SK-N-SH (cell line): ENCODE measurements around the gene HRH1. TPM values are rescaled to one million over a fixed set of nuclear protein-coding genes. Genes with fewer than 3 reads are reported as not detected.

Experiments
- CTCF ChIA-PET: fragments of 300-600, 350-600 bp; formaldehyde crosslinking; extraction: SDS; loops from one replicate; lab custom pipeline; 2021; lab: Yijun Ruan, JAX
- POLR2A ChIA-PET: fragments of 350-600 bp; sonication (Branson Sonifier 250); formaldehyde crosslinking; extraction: SDS; loops from one replicate; lab custom pipeline; 2020; ENCODE audit warnings: antibody characterized with exemption, inconsistent platforms; lab: Yijun Ruan, JAX
- DNase-seq: peaks from one replicate; pipeline ENCODE4 v3.0.0; 2012
- H2AFZ ChIP-seq: fragments of 200-600 bp; sonication (generic); 2 replicates; pipeline ENCODE4 v1.8.1; 2016; ENCODE audit warnings: antibody characterized with exemption, mild to moderate bottlenecking, low read depth
- H3F3A ChIP-seq: fragments of 200-600 bp; sonication (generic); replicated peaks from 2 replicates; pipeline ENCODE3; 2016; ENCODE audit warnings: antibody characterized with exemption, mild to moderate bottlenecking; ENCODE audit not compliant: insufficient read depth
- H3K27ac ChIP-seq, 2 experiments: fragments of 200-500 bp in 1 of 2; fragments of 200-600 bp in 1 of 2; sonication (Bioruptor generic) in 1 of 2; sonication (generic), shearing (Covaris generic) in 1 of 2; 2 replicates each; pipeline versions ENCODE4 v1.5.1 to v1.6.1; 2014 to 2016; ENCODE audit warnings: low read depth in 2 of 2, inconsistent platforms in 1 of 2, low read length in 1 of 2, mild to moderate bottlenecking in 1 of 2, mixed read lengths in 1 of 2
- H3K27me3 ChIP-seq: fragments of 200-600 bp; sonication (generic), shearing (Covaris generic); 2 replicates; pipeline ENCODE4 v1.6.1; 2016; ENCODE audit warnings: mixed run types; ENCODE audit not compliant: insufficient read depth
- H3K36me3 ChIP-seq, 2 experiments: fragments of 200-500 bp in 1 of 2; fragments of 200-600 bp in 1 of 2; sonication (Bioruptor generic) in 1 of 2; sonication (generic) in 1 of 2; replicated peaks in 1 of 2; 2 replicates each; pipeline versions ENCODE3 to v1.5.1; 2014 to 2016; ENCODE audit warnings: low read length in 1 of 2, mild to moderate bottlenecking in 1 of 2; ENCODE audit not compliant: insufficient read depth in 2 of 2, control insufficient read depth in 1 of 2
- H3K4me1 ChIP-seq, 2 experiments: fragments of 200-500 bp in 1 of 2; fragments of 200-600 bp in 1 of 2; sonication (Bioruptor generic) in 1 of 2; sonication (generic), shearing (Covaris generic) in 1 of 2; 2 replicates each; pipeline versions ENCODE4 v1.5.1 to v1.6.1; 2014 to 2016; ENCODE audit warnings: low read depth in 1 of 2, low read length in 1 of 2, mixed run types in 1 of 2; ENCODE audit not compliant: insufficient read depth in 2 of 2, control insufficient read depth in 1 of 2
- H3K4me2 ChIP-seq: fragments of 200-600 bp; sonication (generic), shearing (Covaris generic); 2 replicates; pipeline ENCODE4 v1.6.1; 2017; ENCODE audit warnings: mixed run types
- H3K4me3 ChIP-seq, 2 experiments: fragments of 200-500 bp in 1 of 2; fragments of 200-600 bp in 1 of 2; sonication (Bioruptor generic) in 1 of 2; sonication (generic), shearing (Covaris generic) in 1 of 2; 2 replicates each; pipeline versions ENCODE4 v1.5.1 to v1.8.1; 2014 to 2016; ENCODE audit warnings: low read depth in 2 of 2, inconsistent platforms in 1 of 2, low read length in 1 of 2, mild to moderate bottlenecking in 1 of 2, mixed read lengths in 1 of 2, moderate library complexity in 1 of 2
- H3K79me2 ChIP-seq: fragments of 200-600 bp; sonication (generic); 2 replicates; pipeline ENCODE4 v1.8.1; 2017; ENCODE audit warnings: mild to moderate bottlenecking; ENCODE audit not compliant: insufficient read depth
- H3K9ac ChIP-seq: fragments of 200-600 bp; sonication (generic); 2 replicates; pipeline ENCODE4 v1.6.1; 2017; ENCODE audit warnings: mixed run types
- H3K9me2 ChIP-seq: fragments of 200-600 bp; sonication (generic); 2 replicates; pipeline ENCODE4 v1.6.1; 2017; ENCODE audit warnings: mixed run types
- H3K9me3 ChIP-seq: fragments of 200-600 bp; sonication (generic); 2 replicates; pipeline ENCODE4 v1.6.1; 2017; ENCODE audit warnings: mixed run types, mild to moderate bottlenecking, moderate library complexity
- H4K20me1 ChIP-seq: fragments of 200-600 bp; sonication (generic); 2 replicates; pipeline ENCODE4 v1.6.1; 2017; ENCODE audit warnings: mild to moderate bottlenecking, mixed run types; ENCODE audit not compliant: insufficient read depth
- EP300 ChIP-seq, 2 experiments: IDR thresholded peaks; 2 replicates each; pipeline versions ENCODE4 v1.4.0 to v1.6.1; 2012; ENCODE audit warnings: borderline replicate concordance in 1 of 2, low read depth in 1 of 2, low read length in 1 of 2
- EZH2phosphoT487 ChIP-seq: fragments of 200-600 bp; sonication (generic); IDR thresholded peaks from 2 replicates; pipeline ENCODE4 v1.6.1; 2017; ENCODE audit warnings: low read depth, mixed run types, mild to moderate bottlenecking, antibody characterized with exemption, moderate library complexity, borderline replicate concordance
- FOSL2 ChIP-seq: IDR thresholded peaks from 2 replicates; pipeline ENCODE4 v1.4.0; 2012; ENCODE audit warnings: low read depth, mild to moderate bottlenecking, moderate library complexity, borderline replicate concordance
- GABPA ChIP-seq: IDR thresholded peaks from 2 replicates; pipeline ENCODE4 v1.4.0; 2012; ENCODE audit warnings: low read depth, mild to moderate bottlenecking
- JUND ChIP-seq: IDR thresholded peaks from 2 replicates; pipeline ENCODE4 v1.4.0; 2012
- MXI1 ChIP-seq: IDR thresholded peaks from 2 replicates; pipeline ENCODE4 v1.6.1; 2012; ENCODE audit warnings: mild to moderate bottlenecking, low read depth, low read length, improper control_type of control experiment
- NRF1 ChIP-seq: IDR thresholded peaks from 2 replicates; pipeline ENCODE4 v1.6.1; 2012; ENCODE audit warnings: low read depth, mild to moderate bottlenecking, low read length
- POLR2AphosphoS5 ChIP-seq: IDR thresholded peaks from 2 replicates; pipeline ENCODE4 v1.6.1; 2012; ENCODE audit warnings: low read depth, low read length
- RAD21 ChIP-seq: IDR thresholded peaks from 2 replicates; pipeline ENCODE4 v1.6.1; 2012; ENCODE audit warnings: mild to moderate bottlenecking, low read length
- RXRA ChIP-seq: IDR thresholded peaks from 2 replicates; pipeline ENCODE4 v1.4.0; 2012; ENCODE audit warnings: low read depth, mild to moderate bottlenecking, borderline replicate concordance
- TAF1 ChIP-seq: IDR thresholded peaks from 2 replicates; pipeline ENCODE4 v1.6.1; 2012; ENCODE audit warnings: low read depth, mild to moderate bottlenecking, low read length, moderate library complexity, borderline replicate concordance
- TCF12 ChIP-seq: IDR thresholded peaks from 2 replicates; pipeline ENCODE4 v1.4.0; 2012
- TEAD4 ChIP-seq: IDR thresholded peaks from 2 replicates; pipeline ENCODE4 v1.4.0; 2012; ENCODE audit warnings: mild to moderate bottlenecking, borderline replicate concordance; ENCODE audit not compliant: insufficient read depth
- YY1 ChIP-seq: IDR thresholded peaks from 2 replicates; pipeline ENCODE4 v1.4.0; 2012; ENCODE audit warnings: low read depth, mild to moderate bottlenecking
- WGBS: methylation state at CpG from one replicate; pipeline ENCODE4 v1.1.6; 2017; ENCODE audit warnings: low lambda C conversion rate; 5-methylcytosine and 5-hydroxymethylcytosine counted together
- polyA plus RNA-seq, 3 experiments: library from polyadenylated mRNA; depleted of rRNA; stranded (reverse); fragments of >200 nt; gene quantifications; 2 replicates each; pipeline ENCODE4 v1.2.3, GENCODE V29; 2012
- TF ChIP-seq, protein P1 (sequence below): fragments of 150-350 bp; IDR thresholded peaks from 2 replicates; pipeline ENCODE4 v1.6.1; 2017; ENCODE audit warnings: antibody characterized with exemption, low read length, low read depth, borderline replicate concordance
- TF ChIP-seq, protein P2 (sequence below): IDR thresholded peaks from 2 replicates; pipeline ENCODE4 v1.4.0; 2012; ENCODE audit warnings: low read depth, borderline replicate concordance
- TF ChIP-seq, protein P3 (sequence below): IDR thresholded peaks from 2 replicates; pipeline ENCODE4 v1.4.0; 2012; ENCODE audit warnings: low read depth, borderline replicate concordance

Gene HRH1
- polyA plus RNA-seq, 1 of the 3 experiments (the other 2 are of a cell fraction), result 6.2 TPM

DNA sequence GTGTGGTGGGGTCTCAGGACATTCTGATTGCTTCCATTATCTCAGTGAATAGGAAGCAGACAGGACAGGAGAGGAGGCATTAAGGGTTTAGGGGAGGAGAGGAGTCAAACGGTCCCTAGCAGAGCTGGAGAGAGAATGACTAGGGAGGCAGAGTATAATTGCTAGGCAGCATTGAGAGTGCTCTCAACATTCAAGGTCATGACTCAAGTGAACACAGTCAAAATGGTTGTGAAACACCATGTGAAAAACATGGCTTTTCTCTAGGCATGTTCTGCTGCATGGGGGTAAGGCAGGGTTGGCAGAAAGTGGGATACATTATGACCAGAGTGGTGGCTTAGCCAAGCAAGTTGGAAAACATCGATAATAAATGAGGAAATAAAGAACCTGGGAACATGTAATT, 19.5 kb upstream of the HRH1 start:
- no peak for DNase-seq

DNA sequence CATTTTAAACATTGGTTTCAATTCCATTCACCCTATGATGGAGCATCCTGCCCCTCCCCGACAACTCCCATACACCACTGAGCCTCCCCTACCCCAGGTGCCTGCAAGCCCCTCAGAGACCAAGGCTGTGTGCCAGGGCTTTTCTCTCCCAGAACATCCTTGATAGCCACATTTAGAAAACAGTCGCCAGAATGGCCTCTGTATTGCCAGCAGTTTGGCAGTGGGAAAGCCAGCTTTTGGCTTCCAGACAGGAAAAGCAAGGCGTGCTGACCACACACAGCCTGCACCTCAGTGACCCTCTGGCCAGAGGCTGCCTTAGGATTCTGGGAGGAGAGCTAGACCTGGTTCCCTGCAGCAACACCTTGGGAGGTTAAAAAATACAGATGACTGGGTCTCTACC, 18.2 kb upstream of the HRH1 start:
- no peaks in the 10 kb centered on the region; the same call in 1 of the 2 replicates for H3K79me2 ChIP-seq
- no peaks in the 10 kb centered on the region for H3K9me3 ChIP-seq
- peak overlapping the region; percentile 58 to 100; a peak in 3 of 4 replicates for H3K27ac ChIP-seq
- 61% methylated on average over 3 of the region's 3 CpGs for WGBS
- no peak for DNase-seq
- H3K4me1 ChIP-seq, result peaks cover 0 to 7% of the 10 kb centered on the region in 2 experiments; a peak in 3 of 4 replicates
- POLR2A ChIA-PET, result no interaction called here
- TF ChIP-seq YY1, result 0 out of 2 replicates have a peak, but pooled peaks have one; percentile 20
- TF ChIP-seq RAD21, result no peak
- H3F3A ChIP-seq, result peaks cover 18% of the 10 kb centered on the region
- H3K4me2 ChIP-seq, result peak overlapping the region; percentile 72
- H3K9ac ChIP-seq, result peak overlapping the region; percentile 87
- CTCF ChIA-PET, result interaction anchor here (0.8 to 1.7 kb wide), 4 partner anchors 11 to 100 kb away, joined by 3 to 7 read pairs (median 4); no protein-coding TSS in a partner anchor
- no peaks in the 10 kb centered on the region for H3K9me2 ChIP-seq
- peak overlapping the region; percentile 64 for H2AFZ ChIP-seq
- no peaks in the 10 kb centered on the region for H3K36me3 ChIP-seq
- H4K20me1 ChIP-seq, result no peaks in the 10 kb centered on the region
- peak overlapping the region in 1 of 2 experiments; percentile 63; a peak in 3 of 4 replicates for H3K4me3 ChIP-seq
- no peaks in the 10 kb centered on the region for H3K27me3 ChIP-seq

More for the DNA sequence above, 19.5 kb upstream of the HRH1 start:
- Histone ChIP-seq H3K4me1 (peaks cover 0 to 7% of the 10 kb centered on the region in 2 experiments; a peak in 3 of 4 replicates), H4K20me1 (no peaks in the 10 kb centered on the region), H3K27me3 (no peaks in the 10 kb centered on the region), H3K9me3 (no peaks in the 10 kb centered on the region), H3K79me2 (no peaks in the 10 kb centered on the region; the same call in 1 of the 2 replicates), H3F3A (peaks cover 18% of the 10 kb centered on the region), H3K27ac (no peak overlapping the region), H3K4me2 (no peak overlapping the region), H3K4me3 (no peak overlapping the region), H3K9ac (no peak overlapping the region), H3K9me2 (no peaks in the 10 kb centered on the region), H3K36me3 (no peaks in the 10 kb centered on the region), H2AFZ (no peak overlapping the region)
- WGBS, result 82% methylated on average over 2 of the region's 2 CpGs
- ChIA-PET CTCF (no interaction called here), POLR2A (no interaction called here)
- TF ChIP-seq NRF1, result no peak

DNA sequence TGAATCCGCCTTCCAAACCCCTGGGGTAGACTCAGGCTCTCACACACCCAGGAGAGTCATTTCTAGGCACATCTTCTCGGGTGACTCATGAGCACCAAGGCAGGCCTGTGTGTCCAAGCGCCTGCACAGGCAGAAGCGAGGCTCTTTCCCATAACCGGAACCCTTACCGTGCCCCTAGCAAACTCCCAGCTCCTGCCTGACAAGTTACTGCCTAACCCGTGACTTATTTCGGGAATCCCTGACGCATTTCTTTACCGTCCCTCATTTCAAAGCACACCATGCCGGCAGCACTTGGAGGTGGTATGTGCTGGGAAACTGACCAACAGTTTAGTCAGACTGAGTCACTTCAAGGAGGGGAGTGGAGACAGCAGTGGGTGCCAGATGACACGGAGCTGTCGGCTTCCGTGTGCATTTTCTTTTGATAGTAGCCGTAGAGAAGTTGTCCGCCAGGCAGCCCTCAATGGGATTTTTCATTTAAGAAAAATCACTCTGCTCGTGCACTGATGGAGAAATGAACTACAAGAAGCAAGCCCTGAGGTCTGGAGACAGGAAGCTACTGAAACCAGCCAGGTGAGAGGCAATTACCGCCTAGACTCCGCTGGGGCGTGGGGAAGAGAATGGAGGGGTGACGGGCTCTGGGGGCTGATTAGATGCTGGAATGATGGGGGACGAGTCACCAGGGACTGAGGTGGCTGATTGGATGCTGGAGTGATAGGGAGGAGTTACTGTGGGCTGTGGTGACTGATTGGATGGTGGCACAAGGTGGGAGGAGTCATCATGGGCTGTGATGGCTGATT, 17.3 kb upstream of the HRH1 start:
- CTCF ChIA-PET, result interaction anchor here (0.7 to 1.7 kb wide), 4 partner anchors 10 to 1338 kb away, joined by 3 to 7 read pairs (median 4); no protein-coding TSS in a partner anchor
- H3K27me3 ChIP-seq, result no peaks in the 10 kb centered on the region
- peak overlapping the region; percentile 72 for H3K4me2 ChIP-seq
- peak overlapping the region; percentile 87 for H3K9ac ChIP-seq
- WGBS, result 4% methylated on average over 21 of the region's 22 CpGs
- peak; percentile 88 for DNase-seq
- H4K20me1 ChIP-seq, result no peaks in the 10 kb centered on the region
- H3K4me3 ChIP-seq, result peak overlapping the region; percentile 52 to 63
- peaks cover 0 to 7% of the 10 kb centered on the region in 2 experiments; a peak in 3 of 4 replicates for H3K4me1 ChIP-seq
- peak overlapping the region; percentile 58 to 100 for H3K27ac ChIP-seq
- no peaks in the 10 kb centered on the region; the same call in 1 of the 2 replicates for H3K79me2 ChIP-seq
- no peaks in the 10 kb centered on the region for H3K9me3 ChIP-seq
- H3K36me3 ChIP-seq, result no peaks in the 10 kb centered on the region
- peaks cover 18% of the 10 kb centered on the region for H3F3A ChIP-seq
- H3K9me2 ChIP-seq, result no peaks in the 10 kb centered on the region
- H2AFZ ChIP-seq, result no peak overlapping the region
- POLR2A ChIA-PET, result no interaction called here
- peak; percentile 74; the same call in 1 of the 2 replicates for TF ChIP-seq RXRA
- TF ChIP-seq MXI1, result no peak
- TF ChIP-seq, protein P1, sequence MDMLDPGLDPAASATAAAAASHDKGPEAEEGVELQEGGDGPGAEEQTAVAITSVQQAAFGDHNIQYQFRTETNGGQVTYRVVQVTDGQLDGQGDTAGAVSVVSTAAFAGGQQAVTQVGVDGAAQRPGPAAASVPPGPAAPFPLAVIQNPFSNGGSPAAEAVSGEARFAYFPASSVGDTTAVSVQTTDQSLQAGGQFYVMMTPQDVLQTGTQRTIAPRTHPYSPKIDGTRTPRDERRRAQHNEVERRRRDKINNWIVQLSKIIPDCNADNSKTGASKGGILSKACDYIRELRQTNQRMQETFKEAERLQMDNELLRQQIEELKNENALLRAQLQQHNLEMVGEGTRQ, result no peak
- TF ChIP-seq TEAD4, result peak; percentile 95
- TF ChIP-seq EZH2phosphoT487, result no peak
- peak; percentile 95 for TF ChIP-seq JUND
- TF ChIP-seq, protein P2, sequence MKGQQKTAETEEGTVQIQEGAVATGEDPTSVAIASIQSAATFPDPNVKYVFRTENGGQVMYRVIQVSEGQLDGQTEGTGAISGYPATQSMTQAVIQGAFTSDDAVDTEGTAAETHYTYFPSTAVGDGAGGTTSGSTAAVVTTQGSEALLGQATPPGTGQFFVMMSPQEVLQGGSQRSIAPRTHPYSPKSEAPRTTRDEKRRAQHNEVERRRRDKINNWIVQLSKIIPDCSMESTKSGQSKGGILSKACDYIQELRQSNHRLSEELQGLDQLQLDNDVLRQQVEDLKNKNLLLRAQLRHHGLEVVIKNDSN, result peak; percentile 58; the same call in 1 of the 2 replicates
- no peak; the same call in 1 of the 2 replicates for TF ChIP-seq GABPA
- peak; percentile 96 for TF ChIP-seq TCF12
- TF ChIP-seq TAF1, result no peak
- TF ChIP-seq POLR2AphosphoS5, result peak; percentile 80
- TF ChIP-seq RAD21, result no peak
- TF ChIP-seq FOSL2, result peak; percentile 97
- TF ChIP-seq, protein P3, sequence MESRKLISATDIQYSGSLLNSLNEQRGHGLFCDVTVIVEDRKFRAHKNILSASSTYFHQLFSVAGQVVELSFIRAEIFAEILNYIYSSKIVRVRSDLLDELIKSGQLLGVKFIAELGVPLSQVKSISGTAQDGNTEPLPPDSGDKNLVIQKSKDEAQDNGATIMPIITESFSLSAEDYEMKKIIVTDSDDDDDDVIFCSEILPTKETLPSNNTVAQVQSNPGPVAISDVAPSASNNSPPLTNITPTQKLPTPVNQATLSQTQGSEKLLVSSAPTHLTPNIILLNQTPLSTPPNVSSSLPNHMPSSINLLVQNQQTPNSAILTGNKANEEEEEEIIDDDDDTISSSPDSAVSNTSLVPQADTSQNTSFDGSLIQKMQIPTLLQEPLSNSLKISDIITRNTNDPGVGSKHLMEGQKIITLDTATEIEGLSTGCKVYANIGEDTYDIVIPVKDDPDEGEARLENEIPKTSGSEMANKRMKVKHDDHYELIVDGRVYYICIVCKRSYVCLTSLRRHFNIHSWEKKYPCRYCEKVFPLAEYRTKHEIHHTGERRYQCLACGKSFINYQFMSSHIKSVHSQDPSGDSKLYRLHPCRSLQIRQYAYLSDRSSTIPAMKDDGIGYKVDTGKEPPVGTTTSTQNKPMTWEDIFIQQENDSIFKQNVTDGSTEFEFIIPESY, result peak; percentile 68
- TF ChIP-seq EP300 (IDR thresholded peaks at IDR 0.05; ENCODE audit: borderline replicate concordance in 1 of 2, low read depth in 1 of 2, low read length in 1 of 2), result peak in 1 of 2 experiments; percentile 94; a peak in 2 of 4 replicates
